Measurements from ENCODE around the gene ARID4B. TPM values are rescaled to one million over a fixed set of nuclear protein-coding genes. Genes with fewer than 3 reads are reported as not detected.

ARID4B gene
- total RNA-seq, 2 donors from 2014 or later: 32.4 to 50.2 TPM

DNA sequence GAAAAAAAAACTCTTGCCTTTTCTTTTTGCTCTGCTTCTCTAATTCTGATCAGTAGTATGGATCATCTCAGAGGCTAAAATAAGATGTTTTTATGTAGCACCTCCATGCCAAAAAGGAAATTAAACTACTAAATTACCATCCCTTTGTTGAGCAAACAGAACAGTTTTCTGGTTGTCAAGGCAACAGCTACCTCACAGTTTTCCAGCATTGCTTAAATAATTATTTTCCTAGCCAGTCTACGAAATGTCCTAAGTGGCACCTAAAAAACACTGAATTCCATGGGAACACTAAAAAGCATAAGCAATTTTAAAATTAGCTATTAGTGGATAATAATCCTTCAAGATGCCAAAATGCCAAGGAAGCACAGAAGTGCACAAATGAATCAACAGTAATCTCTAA is 61.7 kb downstream of the ARID4B start:
- no peaks in the 10 kb centered on the region for H3K36me3 ChIP-seq
- DNase-seq (ENCODE audit: low spot score): no peak
- ATAC-seq (ENCODE audit: insufficient number of reproducible peaks, low FRiP score, low read depth): no peak
- H3K4me1 ChIP-seq (ENCODE audit: control insufficient read depth in 1 of 2, low read depth in 2 of 2): peaks cover 29 to 37% of the 10 kb centered on the region in 2 donors
- TF ChIP-seq, protein P1, sequence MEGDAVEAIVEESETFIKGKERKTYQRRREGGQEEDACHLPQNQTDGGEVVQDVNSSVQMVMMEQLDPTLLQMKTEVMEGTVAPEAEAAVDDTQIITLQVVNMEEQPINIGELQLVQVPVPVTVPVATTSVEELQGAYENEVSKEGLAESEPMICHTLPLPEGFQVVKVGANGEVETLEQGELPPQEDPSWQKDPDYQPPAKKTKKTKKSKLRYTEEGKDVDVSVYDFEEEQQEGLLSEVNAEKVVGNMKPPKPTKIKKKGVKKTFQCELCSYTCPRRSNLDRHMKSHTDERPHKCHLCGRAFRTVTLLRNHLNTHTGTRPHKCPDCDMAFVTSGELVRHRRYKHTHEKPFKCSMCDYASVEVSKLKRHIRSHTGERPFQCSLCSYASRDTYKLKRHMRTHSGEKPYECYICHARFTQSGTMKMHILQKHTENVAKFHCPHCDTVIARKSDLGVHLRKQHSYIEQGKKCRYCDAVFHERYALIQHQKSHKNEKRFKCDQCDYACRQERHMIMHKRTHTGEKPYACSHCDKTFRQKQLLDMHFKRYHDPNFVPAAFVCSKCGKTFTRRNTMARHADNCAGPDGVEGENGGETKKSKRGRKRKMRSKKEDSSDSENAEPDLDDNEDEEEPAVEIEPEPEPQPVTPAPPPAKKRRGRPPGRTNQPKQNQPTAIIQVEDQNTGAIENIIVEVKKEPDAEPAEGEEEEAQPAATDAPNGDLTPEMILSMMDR (IDR thresholded peaks at IDR 0.05): no peak
- H3K4me3 ChIP-seq: no peak overlapping the region
- no peaks in the 10 kb centered on the region for H3K9me3 ChIP-seq
- H3K27ac ChIP-seq: no peak overlapping the region
- H3K27me3 ChIP-seq (replicated peaks; ENCODE audit: insufficient read depth): no peaks in the 10 kb centered on the region

DNA sequence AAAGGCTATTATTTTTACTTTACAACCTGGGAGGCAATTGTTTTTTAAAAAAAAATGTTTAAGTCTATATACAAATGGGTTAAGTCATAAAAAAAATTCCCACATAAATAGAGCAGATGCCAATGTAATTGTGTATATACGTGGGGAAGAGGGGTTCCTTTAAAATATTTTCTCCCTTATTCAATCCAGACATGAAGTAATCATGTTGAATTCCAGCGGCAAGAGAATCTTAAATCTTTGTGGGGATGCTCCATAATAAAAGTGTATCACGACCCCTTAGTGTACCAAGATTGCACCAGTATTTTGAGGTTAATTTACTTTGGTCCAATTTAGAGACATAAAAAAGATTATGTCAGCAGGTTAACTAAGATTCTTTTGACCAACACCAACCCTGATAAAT is 62.1 kb downstream of the ARID4B start:
- Histone ChIP-seq H3K27ac (no peak overlapping the region), H3K9me3 (no peaks in the 10 kb centered on the region), H3K4me3 (no peak overlapping the region), H3K27me3 (replicated peaks; ENCODE audit: insufficient read depth) (no peaks in the 10 kb centered on the region), H3K4me1 (ENCODE audit: control insufficient read depth in 1 of 2, low read depth in 2 of 2) (peaks cover 27 to 33% of the 10 kb centered on the region in 2 donors), H3K36me3 (no peaks in the 10 kb centered on the region)
- TF ChIP-seq, protein P1 (IDR thresholded peaks at IDR 0.05): no peak
- ATAC-seq (ENCODE audit: insufficient number of reproducible peaks, low FRiP score, low read depth) (no peak), DNase-seq (ENCODE audit: low spot score) (no peak)

DNA sequence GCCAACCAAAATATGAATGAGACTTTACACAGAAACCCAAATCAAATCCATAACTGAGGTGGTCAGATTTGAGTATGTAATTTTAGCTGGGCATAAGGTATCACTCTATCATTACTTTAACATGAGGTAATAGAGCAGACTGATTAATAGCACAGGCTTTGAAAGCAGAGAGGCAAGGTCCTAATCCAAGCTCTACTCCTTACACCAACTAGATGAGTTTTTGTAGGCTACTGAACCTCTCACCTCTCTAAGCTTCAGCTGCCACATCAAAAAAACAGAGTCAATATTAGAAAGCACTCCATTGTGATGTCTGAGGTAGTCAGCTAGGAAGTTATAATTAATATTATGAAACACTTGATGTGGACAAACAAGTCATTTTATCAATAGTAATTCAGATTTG is 63.7 kb downstream of the ARID4B start:
- no peaks in the 10 kb centered on the region for H3K36me3 ChIP-seq
- no peaks in the 10 kb centered on the region for H3K27me3 ChIP-seq (replicated peaks; ENCODE audit: insufficient read depth)
- no peaks in the 10 kb centered on the region for H3K9me3 ChIP-seq
- no peak overlapping the region for H3K27ac ChIP-seq
- no peak overlapping the region for H3K4me3 ChIP-seq
- peaks cover 22% of the 10 kb centered on the region in 2 donors for H3K4me1 ChIP-seq (ENCODE audit: control insufficient read depth in 1 of 2, low read depth in 2 of 2)
- DNase-seq (ENCODE audit: low spot score): no peak
- TF ChIP-seq, protein P1 (IDR thresholded peaks at IDR 0.05): no peak
- ATAC-seq (ENCODE audit: insufficient number of reproducible peaks, low FRiP score, low read depth): no peak

DNA sequence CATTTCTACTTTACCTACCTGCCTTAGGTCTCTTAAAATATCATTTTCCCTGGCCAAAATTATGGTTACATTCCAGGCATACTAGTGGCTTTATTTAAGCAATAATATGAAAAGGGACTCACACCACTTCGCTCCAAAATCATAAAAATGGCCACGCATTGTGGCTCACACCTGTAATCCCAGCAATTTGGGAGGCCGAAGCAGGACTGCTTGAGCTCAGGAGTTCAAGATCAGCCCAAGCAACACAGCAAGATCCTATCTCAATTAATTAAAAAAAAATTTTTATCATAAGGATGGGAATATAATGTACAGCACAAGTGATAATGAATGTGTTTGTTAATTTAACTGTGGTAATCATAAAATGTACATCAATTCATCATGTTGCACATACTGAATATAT is 65.4 kb downstream of the ARID4B start:
- TF ChIP-seq, protein P1 (IDR thresholded peaks at IDR 0.05): no peak
- ATAC-seq (ENCODE audit: insufficient number of reproducible peaks, low FRiP score, low read depth) (no peak), DNase-seq (ENCODE audit: low spot score) (no peak)
- Histone ChIP-seq H3K36me3 (peaks cover 6% of the 10 kb centered on the region), H3K4me1 (ENCODE audit: control insufficient read depth in 1 of 2, low read depth in 2 of 2) (peaks cover 17 to 22% of the 10 kb centered on the region in 2 donors), H3K9me3 (no peaks in the 10 kb centered on the region), H3K4me3 (no peak overlapping the region), H3K27ac (no peak overlapping the region), H3K27me3 (replicated peaks; ENCODE audit: insufficient read depth) (no peaks in the 10 kb centered on the region)

DNA sequence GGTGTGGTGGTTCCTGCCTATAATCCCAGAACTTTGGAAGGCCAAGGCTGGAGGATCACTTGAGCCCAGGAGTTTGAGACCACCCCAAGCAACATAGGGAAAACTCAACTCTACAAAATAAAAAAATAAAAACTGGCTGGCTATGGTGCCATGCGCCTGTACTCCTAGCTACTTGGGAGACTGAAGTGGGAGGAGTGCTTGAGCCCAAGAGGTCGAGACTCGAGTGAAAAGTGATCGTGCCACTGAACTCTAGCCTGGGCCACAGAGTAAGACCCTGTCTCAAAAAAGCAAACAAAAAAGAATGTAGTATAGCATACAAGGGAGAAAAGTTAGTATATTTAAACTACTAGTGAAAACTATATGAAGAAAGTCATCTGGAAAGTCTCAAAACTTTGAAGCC is 66.7 kb downstream of the ARID4B start:
- Histone ChIP-seq H3K36me3 (peaks cover 8% of the 10 kb centered on the region), H3K27me3 (replicated peaks; ENCODE audit: insufficient read depth) (no peaks in the 10 kb centered on the region), H3K4me1 (ENCODE audit: control insufficient read depth in 1 of 2, low read depth in 2 of 2) (peaks cover 14 to 18% of the 10 kb centered on the region in 2 donors), H3K9me3 (no peaks in the 10 kb centered on the region), H3K27ac (no peak overlapping the region), H3K4me3 (no peak overlapping the region)
- DNase-seq (ENCODE audit: low spot score) (no peak), ATAC-seq (ENCODE audit: insufficient number of reproducible peaks, low FRiP score, low read depth) (no peak)
- TF ChIP-seq, protein P1 (IDR thresholded peaks at IDR 0.05): no peak
